ENCODE data around the gene DNMT1.

GRCh38 chr19:10122045-10122444 is 72.7 kb downstream of the DNMT1 start:
- TF ChIP-seq POLR2AphosphoS5 (IDR thresholded peaks at IDR 0.05) (no peak), SMC3 (conservative IDR thresholded peaks at IDR 0.05; ENCODE audit: poor library complexity) (no peak), TAF1 (IDR thresholded peaks at IDR 0.05; ENCODE audit: low read depth) (no peak), EP300 (conservative IDR thresholded peaks at IDR 0.05; ENCODE audit: poor library complexity, severe bottlenecking) (no peak), REST (IDR thresholded peaks at IDR 0.05; ENCODE audit: borderline replicate concordance) (no peak), EZH2 (IDR thresholded peaks at IDR 0.05; ENCODE audit: borderline replicate concordance, insufficient read depth, low read length, poor library complexity, severe bottlenecking) (no peak), RAD21 (conservative IDR thresholded peaks at IDR 0.05) (no peak), MXI1 (conservative IDR thresholded peaks at IDR 0.05; ENCODE audit: poor library complexity, severe bottlenecking) (no peak)
- TF ChIP-seq, protein P1, sequence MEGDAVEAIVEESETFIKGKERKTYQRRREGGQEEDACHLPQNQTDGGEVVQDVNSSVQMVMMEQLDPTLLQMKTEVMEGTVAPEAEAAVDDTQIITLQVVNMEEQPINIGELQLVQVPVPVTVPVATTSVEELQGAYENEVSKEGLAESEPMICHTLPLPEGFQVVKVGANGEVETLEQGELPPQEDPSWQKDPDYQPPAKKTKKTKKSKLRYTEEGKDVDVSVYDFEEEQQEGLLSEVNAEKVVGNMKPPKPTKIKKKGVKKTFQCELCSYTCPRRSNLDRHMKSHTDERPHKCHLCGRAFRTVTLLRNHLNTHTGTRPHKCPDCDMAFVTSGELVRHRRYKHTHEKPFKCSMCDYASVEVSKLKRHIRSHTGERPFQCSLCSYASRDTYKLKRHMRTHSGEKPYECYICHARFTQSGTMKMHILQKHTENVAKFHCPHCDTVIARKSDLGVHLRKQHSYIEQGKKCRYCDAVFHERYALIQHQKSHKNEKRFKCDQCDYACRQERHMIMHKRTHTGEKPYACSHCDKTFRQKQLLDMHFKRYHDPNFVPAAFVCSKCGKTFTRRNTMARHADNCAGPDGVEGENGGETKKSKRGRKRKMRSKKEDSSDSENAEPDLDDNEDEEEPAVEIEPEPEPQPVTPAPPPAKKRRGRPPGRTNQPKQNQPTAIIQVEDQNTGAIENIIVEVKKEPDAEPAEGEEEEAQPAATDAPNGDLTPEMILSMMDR (IDR thresholded peaks at IDR 0.05; ENCODE audit: poor library complexity, severe bottlenecking): no peak
